Fibroblast of lung (primary cell): ENCODE data around the gene TAPBPL. TPM values are rescaled to one million over a fixed set of nuclear protein-coding genes. Genes with fewer than 3 reads are reported as not detected.

Experiments
- DNase-seq, 2 donors: peaks; one replicate each; pipeline versions ENCODE4 v3.0.0 to v3.0.0-alpha.2; 2010; ENCODE audit warnings: low read depth in 2 of 2
- H2AFZ ChIP-seq: 2 replicates; pipeline ENCODE4 v1.5.1; 2012; ENCODE audit warnings: low read length, control low read depth, inconsistent platforms
- H3K27ac ChIP-seq: 2 replicates; pipeline ENCODE4 v1.5.1; 2011; ENCODE audit warnings: low read length, control low read depth; ENCODE audit not compliant: insufficient read depth
- H3K27me3 ChIP-seq: 2 replicates; pipeline ENCODE4 v1.5.1; 2011; ENCODE audit warnings: mild to moderate bottlenecking, low read length; ENCODE audit not compliant: control insufficient read depth, insufficient read depth
- H3K36me3 ChIP-seq: 2 replicates; pipeline ENCODE4 v1.5.1; 2011; ENCODE audit warnings: low read length; ENCODE audit not compliant: control insufficient read depth, insufficient read depth
- H3K4me1 ChIP-seq: 2 replicates; pipeline ENCODE4 v1.5.1; 2011; ENCODE audit warnings: low read length; ENCODE audit not compliant: control insufficient read depth, insufficient read depth; ENCODE audit errors: extremely low read depth
- H3K4me2 ChIP-seq: 2 replicates; pipeline ENCODE4 v1.5.1; 2011; ENCODE audit warnings: low read length, control low read depth; ENCODE audit not compliant: insufficient read depth; ENCODE audit errors: extremely low read depth
- H3K4me3 ChIP-seq, 4 experiments: fragments of 200-600 bp in 1 of 4; sonication (generic) in 1 of 4; replicated peaks in 1 of 4; 2 replicates each; pipeline ENCODE4 v1.5.1; 2011 to 2016; ENCODE audit warnings: low read length in 4 of 4, low read depth in 3 of 4, mild to moderate bottlenecking in 3 of 4, control low read depth in 2 of 4, inconsistent platforms in 1 of 4, mixed read lengths in 1 of 4; ENCODE audit not compliant: insufficient read depth in 1 of 4; ENCODE audit errors: control extremely low read depth in 1 of 4
- H3K79me2 ChIP-seq: 2 replicates; pipeline ENCODE4 v1.5.1; 2012; ENCODE audit warnings: mild to moderate bottlenecking, low read length, inconsistent platforms; ENCODE audit not compliant: control insufficient read depth, insufficient read depth
- H3K9ac ChIP-seq: 2 replicates; pipeline ENCODE4 v1.5.1; 2011; ENCODE audit warnings: mild to moderate bottlenecking, low read length, control low read depth; ENCODE audit not compliant: insufficient read depth
- H3K9me3 ChIP-seq: 2 replicates; pipeline ENCODE4 v1.5.1; 2012; ENCODE audit warnings: low read depth, low read length; ENCODE audit not compliant: control insufficient read depth, insufficient read depth
- H4K20me1 ChIP-seq: 2 replicates; pipeline ENCODE4 v1.5.1; 2011; ENCODE audit warnings: low read length; ENCODE audit not compliant: control insufficient read depth, insufficient read depth; ENCODE audit errors: extremely low read depth
- EZH2 ChIP-seq: IDR thresholded peaks from 2 replicates; pipeline ENCODE4 v1.5.1; 2012; ENCODE audit warnings: low read length, control low read depth, mild to moderate bottlenecking; ENCODE audit errors: missing control alignments
- polyA plus RNA-seq, 2 donors: library from polyadenylated mRNA; depleted of rRNA in 1 of 2; stranded (reverse) in 1 of 2; unstranded in 1 of 2; fragments of >200 nt; gene quantifications; 2 replicates each; pipeline ENCODE4 v1.2.1, GENCODE V29; 2011 to 2012; ENCODE audit warnings: missing spikeins in 1 of 2
- total RNA-seq: library from RNA; depleted of rRNA; stranded (reverse); fragments of >200 nt; gene quantifications from 2 replicates; pipeline ENCODE4 v1.2.1, GENCODE V29; 2014
- TF ChIP-seq, protein P1 (sequence below), 2 donors: IDR thresholded peaks in 1 of 2; conservative IDR thresholded peaks in 1 of 2; 1 replicate in 1 of 2; 2 replicates in 1 of 2; pipeline ENCODE4 v1.5.1; 2011 to 2012; ENCODE audit warnings: low read length in 2 of 2, control low read depth in 1 of 2, inconsistent platforms in 1 of 2, low read depth in 1 of 2, mild to moderate bottlenecking in 1 of 2

The TAPBPL gene
- total and polyA plus RNA-seq, 2 donors (not counting 1 experiment from before 2014, with no cell fraction given): 14.0 to 17.3 TPM

DNA sequence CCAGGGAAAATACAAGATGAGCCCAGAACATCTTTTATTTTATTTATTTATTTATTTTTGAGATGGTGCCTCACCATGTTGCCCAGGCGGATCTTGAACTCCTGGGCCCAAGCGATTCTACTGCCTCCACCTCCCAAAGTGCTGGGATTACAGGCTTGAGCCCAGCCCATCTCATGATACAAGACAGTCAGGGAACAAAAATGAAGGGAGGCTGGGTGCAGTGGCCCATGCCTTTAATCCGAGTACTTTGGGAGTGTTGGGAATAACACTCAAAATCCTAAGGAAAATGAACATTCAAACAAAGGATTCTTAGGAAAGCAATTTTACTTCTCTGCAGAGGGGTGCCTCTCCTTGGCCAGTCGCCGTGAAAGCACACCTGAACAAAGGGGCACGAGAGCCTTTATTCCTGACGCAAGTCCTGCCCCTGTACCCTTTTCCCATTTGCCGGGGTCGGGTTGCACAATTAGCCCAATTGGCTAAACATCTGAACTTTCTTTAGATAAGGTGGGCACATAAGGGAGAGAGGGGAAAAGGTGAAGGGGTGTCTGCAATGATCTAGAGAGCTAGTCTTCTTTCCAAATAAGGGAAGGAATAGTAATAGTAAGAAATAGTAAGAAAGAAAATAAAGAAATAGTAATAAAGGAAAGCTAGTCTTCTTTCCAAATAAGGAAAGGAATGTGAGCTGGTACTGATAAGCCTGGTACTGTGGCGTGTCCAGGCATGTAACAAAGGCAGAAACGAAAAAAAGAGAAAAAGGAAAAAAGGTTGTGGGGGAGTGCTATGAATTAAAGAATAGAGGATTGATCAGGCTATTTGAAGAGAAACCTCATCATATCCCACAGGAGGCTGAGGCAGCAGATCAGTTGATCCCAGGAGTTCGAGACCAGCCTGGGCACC, 55.5 kb downstream of the TAPBPL start:
- Histone ChIP-seq H4K20me1 (no peaks in the 10 kb centered on the region), H3K9ac (no peak overlapping the region), H3K27me3 (no peaks in the 10 kb centered on the region), H3K36me3 (peaks cover 8% of the 10 kb centered on the region), H3K4me2 (no peak overlapping the region), H2AFZ (no peak overlapping the region), H3K27ac (no peak overlapping the region), H3K79me2 (peaks cover 25% of the 10 kb centered on the region), H3K9me3 (no peaks in the 10 kb centered on the region), H3K4me3 (no peak overlapping the region), H3K4me1 (no peaks in the 10 kb centered on the region)
- no peak for TF ChIP-seq EZH2
- TF ChIP-seq, protein P1, sequence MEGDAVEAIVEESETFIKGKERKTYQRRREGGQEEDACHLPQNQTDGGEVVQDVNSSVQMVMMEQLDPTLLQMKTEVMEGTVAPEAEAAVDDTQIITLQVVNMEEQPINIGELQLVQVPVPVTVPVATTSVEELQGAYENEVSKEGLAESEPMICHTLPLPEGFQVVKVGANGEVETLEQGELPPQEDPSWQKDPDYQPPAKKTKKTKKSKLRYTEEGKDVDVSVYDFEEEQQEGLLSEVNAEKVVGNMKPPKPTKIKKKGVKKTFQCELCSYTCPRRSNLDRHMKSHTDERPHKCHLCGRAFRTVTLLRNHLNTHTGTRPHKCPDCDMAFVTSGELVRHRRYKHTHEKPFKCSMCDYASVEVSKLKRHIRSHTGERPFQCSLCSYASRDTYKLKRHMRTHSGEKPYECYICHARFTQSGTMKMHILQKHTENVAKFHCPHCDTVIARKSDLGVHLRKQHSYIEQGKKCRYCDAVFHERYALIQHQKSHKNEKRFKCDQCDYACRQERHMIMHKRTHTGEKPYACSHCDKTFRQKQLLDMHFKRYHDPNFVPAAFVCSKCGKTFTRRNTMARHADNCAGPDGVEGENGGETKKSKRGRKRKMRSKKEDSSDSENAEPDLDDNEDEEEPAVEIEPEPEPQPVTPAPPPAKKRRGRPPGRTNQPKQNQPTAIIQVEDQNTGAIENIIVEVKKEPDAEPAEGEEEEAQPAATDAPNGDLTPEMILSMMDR (conservative IDR thresholded peaks at IDR 0.05 in 1 of 2, IDR thresholded peaks at IDR 0.05 in 1 of 2; ENCODE audit: low read depth in 1 of 2, low read length in 2 of 2): no peak
- peak; percentile 22 to 52 for DNase-seq

- H3K4me3 ChIP-seq: no peak overlapping the region
- no peaks in the 10 kb centered on the region for H3K27me3 ChIP-seq
- no peak overlapping the region for H2AFZ ChIP-seq
- peak overlapping the region; percentile 6 for H3K27ac ChIP-seq
- H3K36me3 ChIP-seq: peaks cover 12% of the 10 kb centered on the region
- no peak for DNase-seq
- H3K79me2 ChIP-seq: peaks cover 22% of the 10 kb centered on the region
- no peaks in the 10 kb centered on the region for H3K4me1 ChIP-seq
- no peak overlapping the region for H3K4me2 ChIP-seq
- no peaks in the 10 kb centered on the region for H3K9me3 ChIP-seq
- TF ChIP-seq EZH2: no peak
- TF ChIP-seq, protein P1 (conservative IDR thresholded peaks at IDR 0.05 in 1 of 2, IDR thresholded peaks at IDR 0.05 in 1 of 2; ENCODE audit: low read depth in 1 of 2, low read length in 2 of 2): no peak
- H3K9ac ChIP-seq: no peak overlapping the region
- no peaks in the 10 kb centered on the region for H4K20me1 ChIP-seq
Measured at GRCh38 chr12:6508087-6508486, 56.2 kb downstream of the TAPBPL start.

Other genes starting within 250 kb of the TAPBPL start
- under 0.01 and 0.50 TPM in 2 replicates for gene PLEKHG6, start 141.4 kb upstream of the TAPBPL start, total RNA-seq
- 0.07 and 0.26 TPM in 2 replicates for gene PLEKHG6, start 141.4 kb upstream of the TAPBPL start, polyA plus RNA-seq
- gene TNFRSF1A, start 110.0 kb upstream of the TAPBPL start, total RNA-seq: 141 and 157 TPM in 2 replicates
- 182 and 257 TPM in 2 replicates for gene TNFRSF1A, start 110.0 kb upstream of the TAPBPL start, polyA plus RNA-seq
- under 0.01 and 0.26 TPM in 2 replicates for gene SCNN1A, start 76.5 kb upstream of the TAPBPL start, total RNA-seq
- 0.05 and 0.08 TPM in 2 replicates for gene SCNN1A, start 76.5 kb upstream of the TAPBPL start, polyA plus RNA-seq
- 60.6 and 78.4 TPM in 2 replicates for gene LTBR, start 67.9 kb upstream of the TAPBPL start, total RNA-seq
- 45.8 and 55.7 TPM in 2 replicates for gene LTBR, start 67.9 kb upstream of the TAPBPL start, polyA plus RNA-seq
- 0.17 TPM in 1 of 2 replicates, not detected in the other for gene CD27, start 7.1 kb upstream of the TAPBPL start, total RNA-seq
- gene CD27, start 7.1 kb upstream of the TAPBPL start, polyA plus RNA-seq: 0.06 and 0.07 TPM in 2 replicates
- gene VAMP1, start 18.6 kb downstream of the TAPBPL start, total RNA-seq: 13.9 and 20.3 TPM in 2 replicates
- 11.0 and 14.9 TPM in 2 replicates for gene VAMP1, start 18.6 kb downstream of the TAPBPL start, polyA plus RNA-seq
- 118 and 142 TPM in 2 replicates for gene MRPL51, start 41.2 kb downstream of the TAPBPL start, total RNA-seq
- gene MRPL51, start 41.2 kb downstream of the TAPBPL start, polyA plus RNA-seq: 120 and 166 TPM in 2 replicates
- 18.7 and 42.3 TPM in 2 replicates for gene NCAPD2, start 42.1 kb downstream of the TAPBPL start, total RNA-seq
- gene NCAPD2, start 42.1 kb downstream of the TAPBPL start, polyA plus RNA-seq: 17.2 and 50.9 TPM in 2 replicates
- gene GAPDH, start 82.5 kb downstream of the TAPBPL start, total RNA-seq: 4,386 and 6,255 TPM in 2 replicates
- gene GAPDH, start 82.5 kb downstream of the TAPBPL start, polyA plus RNA-seq: 8,983 and 11,838 TPM in 2 replicates
- gene IFFO1, start 104.0 kb downstream of the TAPBPL start, total RNA-seq: 8.2 and 16.8 TPM in 2 replicates
- 21.7 and 26.9 TPM in 2 replicates for gene IFFO1, start 104.0 kb downstream of the TAPBPL start, polyA plus RNA-seq
- gene NOP2, start 116.2 kb downstream of the TAPBPL start, total RNA-seq: 11.7 and 13.9 TPM in 2 replicates
- 26.1 and 47.8 TPM in 2 replicates for gene NOP2, start 116.2 kb downstream of the TAPBPL start, polyA plus RNA-seq
- 241 and 256 TPM in 2 replicates for gene CHD4, start 155.3 kb downstream of the TAPBPL start, total RNA-seq
- gene CHD4, start 155.3 kb downstream of the TAPBPL start, polyA plus RNA-seq: 76.1 and 96.0 TPM in 2 replicates
- not detected in 2 replicates for gene LPAR5, start 183.9 kb downstream of the TAPBPL start, total RNA-seq
- gene LPAR5, start 183.9 kb downstream of the TAPBPL start, polyA plus RNA-seq: 0.02 and 0.07 TPM in 2 replicates
- under 0.01 and 0.33 TPM in 2 replicates for gene ACRBP, start 195.4 kb downstream of the TAPBPL start, total RNA-seq
- gene ACRBP, start 195.4 kb downstream of the TAPBPL start, polyA plus RNA-seq: 0.50 and 0.72 TPM in 2 replicates
- gene ING4, start 211.1 kb downstream of the TAPBPL start, total RNA-seq: 30.3 and 36.0 TPM in 2 replicates
- gene ING4, start 211.1 kb downstream of the TAPBPL start, polyA plus RNA-seq: 31.1 and 47.1 TPM in 2 replicates
- gene ZNF384, start 237.3 kb downstream of the TAPBPL start, total RNA-seq: 9.8 and 12.2 TPM in 2 replicates
- 34.8 and 49.6 TPM in 2 replicates for gene ZNF384, start 237.3 kb downstream of the TAPBPL start, polyA plus RNA-seq
- under 0.01 and 0.17 TPM in 2 replicates for gene PIANP, start 248.8 kb downstream of the TAPBPL start, total RNA-seq
- gene PIANP, start 248.8 kb downstream of the TAPBPL start, polyA plus RNA-seq: 0.49 and 0.87 TPM in 2 replicates